GM12873 (cell line): ENCODE results near the gene MUC22.

Experiments
- TF ChIP-seq, protein P1 (sequence below): IDR thresholded peaks from 2 replicates; pipeline ENCODE4 v1.5.1; 2012; ENCODE audit warnings: low read depth, mild to moderate bottlenecking, moderate library complexity, low read length, control low read depth; ENCODE audit not compliant: insufficient read depth; ENCODE audit errors: missing control alignments

MUC22 gene

GRCh38 chr6:31037169-31037568, 26.9 kb downstream of the MUC22 start:
- TF ChIP-seq, protein P1, sequence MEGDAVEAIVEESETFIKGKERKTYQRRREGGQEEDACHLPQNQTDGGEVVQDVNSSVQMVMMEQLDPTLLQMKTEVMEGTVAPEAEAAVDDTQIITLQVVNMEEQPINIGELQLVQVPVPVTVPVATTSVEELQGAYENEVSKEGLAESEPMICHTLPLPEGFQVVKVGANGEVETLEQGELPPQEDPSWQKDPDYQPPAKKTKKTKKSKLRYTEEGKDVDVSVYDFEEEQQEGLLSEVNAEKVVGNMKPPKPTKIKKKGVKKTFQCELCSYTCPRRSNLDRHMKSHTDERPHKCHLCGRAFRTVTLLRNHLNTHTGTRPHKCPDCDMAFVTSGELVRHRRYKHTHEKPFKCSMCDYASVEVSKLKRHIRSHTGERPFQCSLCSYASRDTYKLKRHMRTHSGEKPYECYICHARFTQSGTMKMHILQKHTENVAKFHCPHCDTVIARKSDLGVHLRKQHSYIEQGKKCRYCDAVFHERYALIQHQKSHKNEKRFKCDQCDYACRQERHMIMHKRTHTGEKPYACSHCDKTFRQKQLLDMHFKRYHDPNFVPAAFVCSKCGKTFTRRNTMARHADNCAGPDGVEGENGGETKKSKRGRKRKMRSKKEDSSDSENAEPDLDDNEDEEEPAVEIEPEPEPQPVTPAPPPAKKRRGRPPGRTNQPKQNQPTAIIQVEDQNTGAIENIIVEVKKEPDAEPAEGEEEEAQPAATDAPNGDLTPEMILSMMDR: no peak

GRCh38 chr6:31037682-31038081, 27.4 kb downstream of the MUC22 start:
- TF ChIP-seq, protein P1: no peak

DNA sequence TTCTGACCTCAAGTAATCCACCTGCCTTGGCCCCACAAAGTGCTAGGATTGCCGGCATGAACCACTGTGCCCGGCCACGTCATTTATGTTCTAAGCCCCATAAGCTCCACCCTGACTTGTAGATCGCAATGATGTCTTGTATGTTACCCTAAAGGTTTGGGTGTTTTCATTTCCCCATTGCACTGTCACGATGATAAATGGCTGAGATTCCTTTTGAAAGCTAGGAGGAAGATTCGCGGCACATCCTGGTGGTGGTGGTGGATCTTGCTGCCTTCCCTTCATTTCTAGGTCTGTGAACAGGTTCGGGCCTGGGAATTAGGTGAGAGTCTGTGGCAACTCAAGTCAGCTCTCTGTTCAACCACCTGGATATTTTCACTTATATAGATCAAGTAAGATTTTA, 28.3 kb downstream of the MUC22 start:
- TF ChIP-seq, protein P1: no peak

DNA sequence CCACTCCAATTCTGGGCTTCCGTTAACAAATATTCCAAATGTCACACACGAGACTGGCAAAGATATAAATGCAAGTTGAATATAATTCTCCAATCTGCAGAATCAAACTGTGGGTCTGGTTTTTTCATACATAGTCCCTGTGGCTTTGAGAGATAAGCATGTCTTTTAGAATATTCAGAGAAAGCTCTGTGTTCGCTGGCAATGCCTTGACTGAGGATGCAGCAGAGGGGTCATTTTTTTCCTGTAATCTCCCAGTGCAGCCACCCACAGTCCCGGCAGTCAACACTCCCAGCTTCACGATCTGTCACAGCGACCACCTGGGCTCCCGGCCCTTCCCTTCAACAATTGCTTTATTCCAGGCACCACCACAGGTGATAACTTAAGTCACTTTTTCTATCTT, 30.5 kb downstream of the MUC22 start:
- TF ChIP-seq, protein P1: no peak

DNA sequence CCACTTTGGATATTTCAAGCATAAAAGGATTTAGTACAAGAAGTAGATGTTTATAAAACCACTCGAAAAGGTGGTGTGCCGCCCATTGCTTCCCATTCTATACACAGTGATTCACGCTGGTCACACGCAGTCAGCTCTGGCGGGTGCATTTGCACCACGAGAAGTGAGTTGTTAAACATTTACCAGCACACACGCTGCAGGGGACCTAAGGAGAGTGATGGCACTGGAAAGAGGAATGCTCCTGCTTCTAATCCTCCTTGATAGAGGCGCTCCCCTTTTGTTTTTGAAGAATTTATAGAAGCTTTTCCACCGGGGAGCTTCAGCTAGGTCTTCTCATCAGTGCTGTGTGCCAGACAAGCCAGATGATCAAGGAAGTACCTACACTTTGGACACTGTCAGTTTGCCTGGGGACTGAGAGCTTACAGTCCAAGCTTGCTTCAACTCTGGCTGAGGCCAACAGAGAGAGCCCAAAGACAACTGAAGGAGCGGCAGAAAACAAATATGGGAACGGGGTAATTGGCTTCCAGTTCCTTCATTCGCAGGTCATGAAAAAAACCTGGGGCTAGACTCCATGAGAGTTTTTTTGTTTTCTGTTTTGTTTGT, 31.2 kb downstream of the MUC22 start:
- TF ChIP-seq, protein P1: no peak

DNA sequence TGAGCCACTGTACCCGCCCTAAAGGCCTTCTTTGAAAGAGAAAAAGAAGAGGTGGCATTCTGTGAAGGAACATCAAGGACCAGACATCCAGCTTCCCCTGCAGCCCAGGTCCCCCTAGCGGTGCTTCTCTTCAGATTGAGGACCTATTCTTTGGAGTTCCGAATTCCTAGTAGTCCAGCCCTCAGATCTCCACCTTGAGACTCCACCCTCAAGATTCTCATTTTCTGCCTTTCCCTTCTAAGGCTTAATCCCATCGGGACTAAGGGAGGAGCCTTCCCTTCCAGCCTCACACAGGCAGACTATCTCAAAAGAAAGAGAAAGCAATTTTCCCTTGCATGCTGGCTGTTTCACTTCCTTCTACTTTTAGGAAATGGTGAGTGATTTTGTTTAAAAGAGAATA, 32.5 kb downstream of the MUC22 start:
- TF ChIP-seq, protein P1: peak; percentile 62

- TF ChIP-seq, protein P1: no peak
These were observed 37.8 kb downstream of the MUC22 start for GRCh38 chr6:31048099-31048498.
